Right renal pelvis (tissue), 4 donors: ENCODE data around the gene EFNA1. TPM values are rescaled to one million over a fixed set of nuclear protein-coding genes. Genes with fewer than 3 reads are reported as not detected.

Source experiments
- DNase-seq, 4 donors: peaks; one replicate each; pipeline ENCODE4 v3.0.0-alpha.2; 2013; ENCODE audit warnings: low read depth in 4 of 4, low spot score in 3 of 4, missing footprints in 1 of 4
- polyA plus RNA-seq, 4 donors: library from polyadenylated mRNA; unstranded; fragments of 120-200 nt; gene quantifications; one replicate each; pipeline ENCODE4 v1.2.1, GENCODE V29; 2013; ENCODE audit not compliant: insufficient read length in 4 of 4

EFNA1 gene
- polyA plus RNA-seq, 4 donors, result 67.0 to 75.7 (median 72.2) TPM

- no peak for DNase-seq
These were observed 3.9 kb upstream of the EFNA1 start for GRCh38 chr1:155123801-155124200.

GRCh38 chr1:155124503-155125463, 2.9 kb upstream of the EFNA1 start:
- no peak for DNase-seq

GRCh38 chr1:155125511-155125945, 2.1 kb upstream of the EFNA1 start:
- no peak for DNase-seq

DNA sequence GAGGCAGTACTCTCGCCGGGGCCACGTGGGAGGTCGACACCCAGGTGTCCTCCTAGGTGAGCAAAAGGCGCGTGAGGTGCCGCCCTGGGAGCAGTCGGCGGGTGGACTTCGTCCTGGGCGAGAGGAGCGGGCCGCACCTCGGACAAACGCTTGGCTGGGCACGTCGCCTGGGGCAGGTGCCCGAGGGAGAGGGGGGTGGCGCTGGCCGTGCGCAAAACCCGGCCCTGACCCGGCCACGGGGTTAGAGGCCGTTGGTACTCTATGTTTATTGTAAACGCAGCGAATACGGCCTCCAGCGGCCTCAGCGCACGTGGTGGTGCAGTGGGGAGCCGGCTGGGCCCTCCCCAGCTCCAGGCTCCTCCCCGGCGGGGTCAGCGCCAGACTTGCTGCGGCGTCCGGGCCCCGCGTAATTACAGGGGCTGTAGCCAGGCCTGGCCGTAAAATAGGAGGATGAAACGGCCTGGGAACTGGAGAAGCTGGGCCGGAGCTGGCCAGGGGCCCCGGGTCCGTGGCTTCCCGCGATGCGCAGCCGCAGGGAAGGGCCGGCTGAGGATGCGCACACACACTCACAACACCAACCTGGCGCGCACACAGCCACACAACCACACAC, 1.6 kb upstream of the EFNA1 start:
- no peak for DNase-seq

DNA sequence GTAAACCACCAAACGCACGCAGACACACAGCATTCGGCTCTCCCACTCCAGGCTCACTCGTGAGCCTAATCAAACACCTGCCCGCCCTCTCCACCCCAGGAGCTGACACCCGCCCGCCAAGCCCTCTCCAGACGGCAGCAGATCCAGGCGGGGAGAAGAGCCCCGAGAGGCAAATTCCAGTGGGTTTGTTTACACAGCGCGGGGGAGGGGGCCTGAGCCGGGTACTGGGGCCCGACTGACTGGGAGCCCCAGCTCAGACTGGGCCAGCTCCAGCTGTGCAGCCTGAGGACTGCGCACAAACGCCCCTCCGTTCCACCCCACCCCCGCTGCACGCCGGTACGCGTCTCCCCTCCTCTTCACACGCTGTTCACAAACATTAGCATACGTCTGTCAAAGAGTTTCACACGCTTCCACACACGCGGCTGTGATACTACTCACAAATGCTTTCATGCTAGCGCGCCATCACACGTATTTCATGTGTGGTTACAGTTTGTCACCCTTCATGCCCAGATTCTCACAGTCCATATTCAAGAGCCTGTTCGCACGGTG, 1.0 kb upstream of the EFNA1 start:
- no peak for DNase-seq

DNA sequence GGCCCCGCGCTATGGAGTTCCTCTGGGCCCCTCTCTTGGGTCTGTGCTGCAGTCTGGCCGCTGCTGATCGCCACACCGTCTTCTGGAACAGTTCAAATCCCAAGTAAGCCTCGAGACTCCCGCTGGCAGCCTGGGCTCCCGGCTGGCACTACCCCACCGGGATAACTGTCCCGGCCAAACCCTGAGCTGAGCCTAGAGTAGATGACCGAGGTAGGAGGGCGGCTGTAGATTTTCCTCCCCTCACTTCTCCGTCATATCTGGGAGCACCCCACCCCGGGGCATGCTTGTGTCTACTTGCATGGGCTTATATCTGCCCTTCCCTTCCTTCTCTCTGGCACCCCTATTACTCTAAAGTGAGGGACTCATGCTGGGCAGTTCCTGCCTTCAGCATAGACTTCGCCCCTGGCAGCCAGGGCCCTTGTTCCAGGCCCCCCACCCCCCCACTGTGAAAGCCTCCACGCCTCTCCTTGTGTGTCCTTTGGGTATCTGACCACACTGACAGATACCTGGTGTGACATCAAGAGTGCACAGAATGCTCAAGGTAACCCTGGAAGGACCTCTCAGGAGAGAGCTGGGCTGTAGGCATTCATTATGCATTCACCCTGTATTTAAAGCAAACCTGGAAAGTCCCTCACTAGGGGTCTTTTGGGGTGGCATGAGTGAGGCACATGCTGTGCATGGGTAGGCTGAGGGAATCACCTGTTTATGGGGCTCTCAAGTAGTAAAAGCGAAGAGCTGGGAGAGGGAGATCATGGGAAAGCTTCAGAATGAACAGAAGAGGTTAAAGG, 485 bp downstream of the EFNA1 start:
- DNase-seq, result no peak

DNA sequence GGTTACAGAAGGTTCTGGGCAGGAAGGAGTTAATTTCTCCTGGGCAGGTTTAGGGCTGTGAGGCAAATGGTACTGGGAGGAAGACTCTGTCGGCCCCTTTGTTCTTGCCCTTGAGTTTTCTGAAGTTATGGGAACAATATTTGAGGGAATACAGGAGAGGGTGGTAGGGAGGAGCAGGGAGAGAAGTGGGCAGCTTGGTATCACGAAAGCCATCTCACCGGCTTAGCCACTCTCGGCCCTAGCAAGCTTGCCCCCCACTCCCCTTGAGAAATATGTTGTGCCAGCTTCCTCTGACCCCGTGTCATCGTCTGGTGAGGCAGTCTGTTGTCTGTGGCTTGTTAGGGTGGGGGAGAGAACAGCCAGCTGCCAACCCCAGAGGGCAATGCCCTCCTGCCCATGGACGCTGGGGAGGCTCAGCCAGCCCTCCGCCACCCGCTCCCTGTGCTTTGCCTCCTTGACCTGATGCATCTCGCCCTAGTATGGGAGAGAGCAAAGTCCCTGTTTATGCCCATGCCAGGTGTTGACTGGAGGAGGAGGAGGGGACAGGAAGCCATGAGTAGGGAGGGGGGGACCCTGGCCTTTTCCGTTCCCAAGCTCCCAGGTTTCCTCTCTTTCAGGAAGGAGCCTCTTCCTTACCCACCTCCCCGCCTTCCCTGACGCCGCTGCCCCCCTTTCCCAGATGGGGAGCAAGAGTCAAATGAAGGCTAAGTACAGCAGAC, 1.2 kb downstream of the EFNA1 start:
- DNase-seq, result peak in 1 of 4 donors; percentile 45

- peak in 1 of 4 donors; percentile 22 for DNase-seq
These were observed 2.8 kb downstream of the EFNA1 start for GRCh38 chr1:155130272-155131006.

GRCh38 chr1:155131285-155131684, 3.6 kb downstream of the EFNA1 start:
- no peak for DNase-seq

GRCh38 chr1:155131856-155132255, 4.2 kb downstream of the EFNA1 start:
- no peak for DNase-seq

GRCh38 chr1:155133799-155134281, 6.2 kb downstream of the EFNA1 start:
- DNase-seq, result no peak

DNA sequence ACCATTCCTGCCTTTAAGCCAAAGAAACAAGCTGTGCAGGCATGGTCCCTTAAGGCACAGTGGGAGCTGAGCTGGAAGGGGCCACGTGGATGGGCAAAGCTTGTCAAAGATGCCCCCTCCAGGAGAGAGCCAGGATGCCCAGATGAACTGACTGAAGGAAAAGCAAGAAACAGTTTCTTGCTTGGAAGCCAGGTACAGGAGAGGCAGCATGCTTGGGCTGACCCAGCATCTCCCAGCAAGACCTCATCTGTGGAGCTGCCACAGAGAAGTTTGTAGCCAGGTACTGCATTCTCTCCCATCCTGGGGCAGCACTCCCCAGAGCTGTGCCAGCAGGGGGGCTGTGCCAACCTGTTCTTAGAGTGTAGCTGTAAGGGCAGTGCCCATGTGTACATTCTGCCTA, 6.6 kb downstream of the EFNA1 start:
- no peak for DNase-seq

DNA sequence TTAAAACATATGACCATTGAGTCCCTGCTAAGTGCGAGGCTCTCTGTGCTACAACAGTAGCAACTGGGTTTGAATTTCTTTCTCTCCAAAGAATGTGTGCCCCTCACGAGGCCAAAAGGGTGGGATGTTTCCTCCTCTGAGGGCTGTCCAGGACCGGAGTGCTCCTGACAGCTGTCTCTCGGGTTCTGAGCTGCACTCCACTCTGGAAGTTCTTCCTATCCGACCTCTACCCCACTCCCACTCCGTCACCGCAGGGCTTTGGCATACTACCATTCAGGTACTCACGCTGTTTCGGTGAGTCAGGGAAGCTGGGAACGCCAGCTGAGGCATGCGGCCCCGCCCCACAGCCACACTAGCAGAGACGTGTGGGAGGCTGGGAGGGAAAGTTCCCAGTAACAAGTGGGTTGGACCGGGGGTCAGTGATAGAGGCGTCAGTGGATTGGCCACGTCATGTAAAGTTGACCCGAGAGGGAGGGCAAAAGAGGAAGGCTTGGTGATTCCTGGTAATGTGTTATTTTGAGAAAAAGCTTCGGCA, 7.3 kb downstream of the EFNA1 start:
- DNase-seq, result peak in 1 of 4 donors; percentile 60

GRCh38 chr1:155135415-155136028, 7.8 kb downstream of the EFNA1 start, which contains the start of gene SLC50A1:
TSS of gene SLC50A1 (plus strand) at chr1:155135852. CDS start at chr1:155135912, 60 bp downstream.
- peak in 3 of 4 donors; percentile 85 to 92 (median 89) for DNase-seq

DNA sequence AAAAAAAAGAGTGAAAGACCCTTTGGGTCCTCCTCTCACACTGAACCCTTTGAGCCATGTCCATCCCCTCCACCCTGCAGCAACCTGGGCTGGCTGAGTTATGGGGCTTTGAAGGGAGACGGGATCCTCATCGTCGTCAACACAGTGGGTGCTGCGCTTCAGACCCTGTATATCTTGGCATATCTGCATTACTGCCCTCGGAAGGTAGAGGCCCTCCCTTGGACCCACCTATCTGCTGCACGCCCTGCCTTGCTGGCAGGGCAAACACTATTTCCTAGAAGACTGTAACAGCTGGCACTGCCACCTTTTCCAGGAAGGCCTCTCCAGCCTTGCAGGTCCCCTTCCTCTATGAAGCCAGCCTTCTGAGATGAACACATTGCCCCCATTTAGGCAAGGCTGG, 9.1 kb downstream of the EFNA1 start:
- DNase-seq, result no peak

- no peak for DNase-seq
These were observed 9.7 kb downstream of the EFNA1 start for GRCh38 chr1:155137154-155137949.

DNA sequence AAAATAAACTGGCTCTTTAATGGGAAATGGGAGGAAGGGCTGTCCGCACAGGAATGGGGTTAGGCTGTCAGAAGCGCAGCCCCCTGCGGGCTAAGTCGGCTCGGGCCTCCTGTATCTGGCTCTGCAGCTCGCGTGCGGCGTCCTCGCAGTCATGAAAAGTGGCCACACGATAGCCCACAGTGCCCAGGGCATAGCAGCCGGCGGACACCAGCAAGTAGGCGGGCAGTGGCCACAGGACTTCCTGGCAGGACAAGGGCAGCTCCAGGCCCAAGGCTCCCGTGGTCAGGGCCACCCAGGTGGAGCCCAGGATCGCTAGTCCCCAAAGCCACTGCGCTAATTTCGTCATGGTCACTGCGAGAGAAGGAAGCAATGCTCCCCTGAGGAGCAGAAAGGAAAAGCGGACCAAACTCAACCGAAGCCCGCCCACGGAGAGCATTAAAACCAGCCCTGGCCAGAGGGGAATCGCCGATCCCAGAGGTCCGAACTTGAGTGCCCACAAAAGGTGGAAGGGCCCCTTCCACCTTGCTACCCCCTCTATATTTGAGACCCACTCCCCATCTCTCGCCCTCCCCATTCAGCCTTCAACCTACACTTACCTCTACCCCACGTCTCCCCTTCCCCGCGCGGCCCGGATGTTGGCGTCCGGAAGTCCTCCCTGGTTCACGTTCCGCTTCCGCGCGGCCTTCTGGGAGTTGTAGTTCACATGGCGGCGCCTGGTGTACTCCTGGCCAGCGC, 12.4 kb downstream of the EFNA1 start, which contains the start of gene DPM3:
TSS of gene DPM3 (minus strand) at position 637 of the 735 bp plus-strand sequence. CDS start at position 346, 291 bp downstream.
- peak in 2 of 4 donors; percentile 66 to 77 for DNase-seq
